SU-DHL-6 (cell line): ENCODE measurements around the gene TMPRSS4.

Source experiments
- EZH2phosphoT487 ChIP-seq: fragments of 200-600 bp; sonication (generic), shearing (Covaris generic); conservative IDR thresholded peaks from 2 replicates; pipeline ENCODE4 v1.6.1; 2018; ENCODE audit warnings: mild to moderate bottlenecking, antibody characterized with exemption, low read length, moderate library complexity, mixed read lengths
- TF ChIP-seq, protein P1 (sequence below): fragments of 200-600 bp; sonication (generic); IDR thresholded peaks from one replicate; pipeline ENCODE4 v1.5.1; 2017; ENCODE audit warnings: antibody characterized with exemption, mild to moderate bottlenecking, low read length, moderate library complexity; ENCODE audit not compliant: insufficient read depth, poor library complexity, severe bottlenecking

GRCh38 chr11:118060081-118060661 lies 16.7 kb upstream of the TMPRSS4 start:
- TF ChIP-seq EZH2phosphoT487, result no peak
- TF ChIP-seq, protein P1, sequence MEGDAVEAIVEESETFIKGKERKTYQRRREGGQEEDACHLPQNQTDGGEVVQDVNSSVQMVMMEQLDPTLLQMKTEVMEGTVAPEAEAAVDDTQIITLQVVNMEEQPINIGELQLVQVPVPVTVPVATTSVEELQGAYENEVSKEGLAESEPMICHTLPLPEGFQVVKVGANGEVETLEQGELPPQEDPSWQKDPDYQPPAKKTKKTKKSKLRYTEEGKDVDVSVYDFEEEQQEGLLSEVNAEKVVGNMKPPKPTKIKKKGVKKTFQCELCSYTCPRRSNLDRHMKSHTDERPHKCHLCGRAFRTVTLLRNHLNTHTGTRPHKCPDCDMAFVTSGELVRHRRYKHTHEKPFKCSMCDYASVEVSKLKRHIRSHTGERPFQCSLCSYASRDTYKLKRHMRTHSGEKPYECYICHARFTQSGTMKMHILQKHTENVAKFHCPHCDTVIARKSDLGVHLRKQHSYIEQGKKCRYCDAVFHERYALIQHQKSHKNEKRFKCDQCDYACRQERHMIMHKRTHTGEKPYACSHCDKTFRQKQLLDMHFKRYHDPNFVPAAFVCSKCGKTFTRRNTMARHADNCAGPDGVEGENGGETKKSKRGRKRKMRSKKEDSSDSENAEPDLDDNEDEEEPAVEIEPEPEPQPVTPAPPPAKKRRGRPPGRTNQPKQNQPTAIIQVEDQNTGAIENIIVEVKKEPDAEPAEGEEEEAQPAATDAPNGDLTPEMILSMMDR, result no peak
